Epithelial cell of proximal tubule (primary cell): ENCODE measurements around the gene SLC12A7. TPM values are rescaled to one million over a fixed set of nuclear protein-coding genes. Genes with fewer than 3 reads are reported as not detected.

ENCODE experiments used
- DNase-seq: peaks from one replicate; pipeline ENCODE4 v3.0.0-alpha.2; 2011; ENCODE audit warnings: low read depth
- H3K4me3 ChIP-seq: 2 replicates; pipeline ENCODE4 v1.5.1; 2011; ENCODE audit warnings: low read depth, mild to moderate bottlenecking, low read length
- total RNA-seq: library from RNA; depleted of rRNA; stranded (reverse); fragments of >200 nt; gene quantifications from 2 replicates; pipeline ENCODE4 v1.2.3, GENCODE V29; 2015
- TF ChIP-seq, protein P1 (sequence below): conservative IDR thresholded peaks from 2 replicates; pipeline ENCODE4 v1.5.1; 2012; ENCODE audit warnings: low read depth, mild to moderate bottlenecking, low read length

Gene SLC12A7
- total RNA-seq, 1 donor from 2014 or later = 32.8 TPM

DNA sequence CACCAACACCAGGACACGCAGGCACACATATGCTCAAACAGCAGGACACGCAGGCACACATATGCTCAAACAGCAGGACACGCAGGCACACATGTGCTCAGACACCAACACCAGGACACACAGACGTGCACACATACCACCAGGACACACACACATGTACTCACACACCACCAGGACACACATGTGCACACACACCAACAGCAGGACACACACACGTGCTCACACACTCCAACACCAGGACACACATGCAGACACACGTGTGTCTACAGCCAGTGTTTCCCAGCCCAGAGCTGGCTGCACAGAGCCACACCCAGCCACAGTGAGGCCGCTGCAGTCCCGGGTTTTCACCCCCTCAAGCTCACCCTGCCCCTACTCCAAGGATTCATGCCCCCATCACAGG lies 25.0 kb upstream of the SLC12A7 start:
- no peak overlapping the region for H3K4me3 ChIP-seq
- TF ChIP-seq, protein P1, sequence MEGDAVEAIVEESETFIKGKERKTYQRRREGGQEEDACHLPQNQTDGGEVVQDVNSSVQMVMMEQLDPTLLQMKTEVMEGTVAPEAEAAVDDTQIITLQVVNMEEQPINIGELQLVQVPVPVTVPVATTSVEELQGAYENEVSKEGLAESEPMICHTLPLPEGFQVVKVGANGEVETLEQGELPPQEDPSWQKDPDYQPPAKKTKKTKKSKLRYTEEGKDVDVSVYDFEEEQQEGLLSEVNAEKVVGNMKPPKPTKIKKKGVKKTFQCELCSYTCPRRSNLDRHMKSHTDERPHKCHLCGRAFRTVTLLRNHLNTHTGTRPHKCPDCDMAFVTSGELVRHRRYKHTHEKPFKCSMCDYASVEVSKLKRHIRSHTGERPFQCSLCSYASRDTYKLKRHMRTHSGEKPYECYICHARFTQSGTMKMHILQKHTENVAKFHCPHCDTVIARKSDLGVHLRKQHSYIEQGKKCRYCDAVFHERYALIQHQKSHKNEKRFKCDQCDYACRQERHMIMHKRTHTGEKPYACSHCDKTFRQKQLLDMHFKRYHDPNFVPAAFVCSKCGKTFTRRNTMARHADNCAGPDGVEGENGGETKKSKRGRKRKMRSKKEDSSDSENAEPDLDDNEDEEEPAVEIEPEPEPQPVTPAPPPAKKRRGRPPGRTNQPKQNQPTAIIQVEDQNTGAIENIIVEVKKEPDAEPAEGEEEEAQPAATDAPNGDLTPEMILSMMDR = no peak
- no peak for DNase-seq

GRCh38 chr5:1135696-1136525 lies 24.0 kb upstream of the SLC12A7 start:
- TF ChIP-seq, protein P1 = no peak
- no peak for DNase-seq
- no peak overlapping the region for H3K4me3 ChIP-seq

DNA sequence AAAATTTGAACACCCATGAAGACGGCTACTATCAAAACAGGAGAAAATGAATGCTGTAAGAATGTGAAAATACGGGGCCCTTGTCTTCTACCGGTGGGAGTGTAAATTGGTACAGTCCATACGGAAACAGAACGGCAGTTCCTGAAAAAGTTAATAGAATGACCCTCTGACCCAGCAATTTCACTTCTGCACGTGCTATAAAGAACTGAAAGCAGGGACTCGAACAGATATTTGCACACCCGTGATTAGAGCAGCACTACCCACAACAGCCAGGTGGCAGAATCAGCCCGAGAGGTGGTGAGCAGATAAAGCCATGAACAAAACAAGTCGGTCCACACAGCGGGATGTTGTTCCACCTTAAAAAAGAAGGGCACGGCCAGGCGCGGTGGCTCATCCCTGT lies 22.6 kb upstream of the SLC12A7 start:
- TF ChIP-seq, protein P1 = no peak
- H3K4me3 ChIP-seq = no peak overlapping the region
- no peak for DNase-seq

GRCh38 chr5:1133510-1134201 lies 21.8 kb upstream of the SLC12A7 start:
- TF ChIP-seq, protein P1 = no peak

GRCh38 chr5:1133108-1133507 lies 21.2 kb upstream of the SLC12A7 start:
- TF ChIP-seq, protein P1 = no peak
- H3K4me3 ChIP-seq = no peak overlapping the region
- DNase-seq = no peak

More at GRCh38 chr5:1133510-1134201, 21.8 kb upstream of the SLC12A7 start:
- H3K4me3 ChIP-seq = no peak overlapping the region
- no peak for DNase-seq

GRCh38 chr5:1132570-1132969 lies 20.7 kb upstream of the SLC12A7 start:
- no peak for DNase-seq
- TF ChIP-seq, protein P1 = no peak
- H3K4me3 ChIP-seq = no peak overlapping the region
